Bone marrow (tissue), 2 donors: ENCODE results near the gene LRRC27.

Experiments used
- DNase-seq, 2 donors: peaks; one replicate each; lab custom pipeline; 2025; lab: John Stamatoyannopoulos, UW

The LRRC27 gene

GRCh38 chr10:132301371-132302330 lies 30.3 kb upstream of the LRRC27 start:
- DNase-seq = no peak

- no peak for DNase-seq
Observed at GRCh38 chr10:132302421-132303310, 29.3 kb upstream of the LRRC27 start.

GRCh38 chr10:132303361-132304115 lies 28.5 kb upstream of the LRRC27 start:
- DNase-seq = no peak

- DNase-seq = no peak
Observed at GRCh38 chr10:132304756-132305509, 27.1 kb upstream of the LRRC27 start.

- no peak for DNase-seq
Observed at GRCh38 chr10:132305654-132306342, 26.2 kb upstream of the LRRC27 start.

DNA sequence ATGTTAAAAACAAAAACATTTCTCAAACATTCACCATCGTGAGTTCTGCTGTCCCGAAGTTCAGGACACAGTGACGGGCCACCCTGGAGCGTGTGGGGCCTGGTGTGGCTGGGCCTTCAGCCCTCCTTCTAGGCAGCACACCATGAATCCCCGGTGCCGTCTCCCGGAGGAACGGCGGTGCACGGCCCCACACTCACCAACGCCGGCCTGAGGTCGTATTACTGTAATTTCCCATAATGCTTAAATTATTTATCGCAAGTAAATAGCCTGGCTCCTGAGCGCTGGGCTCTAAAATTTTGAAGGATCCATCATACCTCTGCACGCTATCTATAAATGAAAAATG lies 25.7 kb upstream of the LRRC27 start:
- DNase-seq = no peak

GRCh38 chr10:132306864-132307751 lies 24.9 kb upstream of the LRRC27 start:
- DNase-seq = peak in 1 of 2 donors; percentile 55

DNA sequence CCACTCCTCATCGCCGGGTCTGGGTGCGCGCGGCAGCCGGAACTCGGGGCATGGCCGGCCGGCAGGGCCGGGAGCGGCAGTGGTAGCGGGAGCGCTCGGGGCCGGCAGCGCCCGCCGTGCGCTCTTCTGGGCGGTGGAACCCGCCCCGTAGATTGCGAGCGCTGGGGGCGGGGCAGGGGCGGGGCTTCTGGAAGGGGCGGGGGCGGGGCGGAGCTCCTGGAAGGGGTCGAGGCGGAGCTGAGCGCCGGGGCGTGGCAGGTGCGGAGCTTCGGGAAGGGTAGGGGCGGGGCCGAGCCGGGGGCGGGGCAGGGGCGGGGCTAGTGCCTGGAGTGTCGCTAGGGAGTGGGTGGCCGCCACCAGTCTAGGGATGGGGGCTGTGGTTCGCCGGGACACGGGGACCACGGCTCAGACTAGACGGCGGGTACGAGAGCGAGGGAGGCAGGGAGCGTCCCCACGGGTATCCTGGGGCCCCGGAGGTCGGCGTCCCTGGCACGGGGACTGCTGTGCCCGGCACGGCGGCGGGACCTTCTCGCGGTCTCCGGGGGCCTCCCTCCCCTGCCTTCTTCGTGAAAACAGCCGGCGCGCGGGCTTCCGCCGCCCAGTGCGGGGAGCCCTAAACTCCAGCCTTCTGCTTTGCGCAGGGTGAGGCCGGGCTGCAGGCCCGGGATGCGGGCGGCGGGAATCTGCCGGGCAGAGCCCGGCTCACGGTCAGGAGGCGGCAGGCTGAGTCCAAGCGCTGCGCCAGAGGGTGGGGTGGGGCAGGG lies 24.0 kb upstream of the LRRC27 start, which contains the start of gene STK32C:
STK32C (minus strand) TSS at position 128 of the 764 bp plus-strand sequence; CDS start at position 11, 117 bp downstream.
- DNase-seq = peak; percentile 90 to 93

GRCh38 chr10:132308587-132309470 lies 23.2 kb upstream of the LRRC27 start:
- no peak for DNase-seq

GRCh38 chr10:132309471-132309865 lies 22.5 kb upstream of the LRRC27 start:
- DNase-seq = no peak

GRCh38 chr10:132309879-132310591 lies 22.0 kb upstream of the LRRC27 start:
- no peak for DNase-seq

- DNase-seq = no peak
Observed at GRCh38 chr10:132310701-132311337, 21.2 kb upstream of the LRRC27 start.

- no peak for DNase-seq
Observed at GRCh38 chr10:132311338-132311939, 20.6 kb upstream of the LRRC27 start.

DNA sequence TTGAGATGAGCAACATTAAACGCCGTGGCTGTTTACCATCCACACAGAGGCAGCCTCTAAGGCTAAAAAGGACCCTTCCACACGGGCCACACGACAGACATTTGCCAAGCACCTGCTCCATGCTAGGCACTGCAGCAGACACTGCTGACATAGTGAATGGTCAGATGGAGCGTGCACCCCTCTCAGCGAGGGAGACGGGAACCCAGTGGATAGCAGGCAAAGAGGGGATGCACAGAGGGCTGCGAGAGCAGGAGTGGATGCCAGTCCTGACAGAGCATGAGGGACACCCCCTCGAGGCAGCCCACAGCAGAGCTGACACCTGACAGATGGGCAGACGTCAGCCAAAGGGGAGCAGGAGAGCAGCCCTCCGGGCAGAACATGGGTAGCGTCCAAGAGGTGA lies 18.7 kb upstream of the LRRC27 start:
- no peak for DNase-seq

DNA sequence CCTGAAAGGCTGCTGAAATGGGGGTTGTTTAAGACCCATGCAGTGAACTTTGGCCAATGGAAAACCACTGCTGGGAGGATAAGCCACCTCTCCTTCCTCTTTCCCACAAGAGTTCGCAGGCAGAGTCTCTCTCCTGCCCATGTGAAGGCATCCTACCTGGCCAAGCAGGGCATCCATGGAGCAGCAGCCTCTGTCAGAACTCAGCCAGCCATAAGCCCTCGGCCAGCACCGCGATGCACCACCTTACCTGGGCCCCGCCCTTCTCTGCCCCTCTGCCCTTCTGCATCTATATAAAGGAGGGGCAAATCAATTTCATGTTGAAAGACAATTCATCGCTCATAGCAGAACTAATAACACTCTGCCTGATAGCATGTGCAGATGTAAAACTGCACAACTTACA lies 18.1 kb upstream of the LRRC27 start:
- no peak for DNase-seq

DNA sequence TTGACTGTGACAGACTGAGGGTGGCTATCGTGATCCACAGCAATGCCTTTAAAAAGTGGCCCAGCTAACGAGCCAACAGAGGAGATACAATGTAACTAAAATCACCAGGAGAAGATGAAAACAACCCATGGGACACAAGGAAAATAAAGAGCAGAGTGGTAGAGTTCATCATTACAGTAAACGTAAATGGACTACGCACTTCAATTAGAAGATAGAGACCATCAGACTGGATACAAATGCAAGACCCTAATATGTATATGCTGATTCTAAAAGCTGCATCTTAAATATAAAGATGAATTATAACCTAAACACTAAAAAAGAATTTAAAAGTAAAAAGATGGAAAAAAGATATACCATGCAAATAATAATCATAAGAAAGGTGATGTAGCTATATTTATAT lies 17.7 kb upstream of the LRRC27 start:
- no peak for DNase-seq
